Osteocyte (in vitro differentiated cells): ENCODE measurements around the gene LRRIQ4. TPM values are rescaled to one million over a fixed set of nuclear protein-coding genes. Genes with fewer than 3 reads are reported as not detected.

Experiments used
- DNase-seq: peaks from one replicate; pipeline ENCODE4 v3.0.0; 2021; ENCODE audit warnings: mixed read lengths; ENCODE audit not compliant: unreplicated experiment; ENCODE audit errors: extremely low spot score
- H3K27ac Mint-ChIP-seq: one replicate; pipeline ENCODE4 v1.8.0; 2021; ENCODE audit warnings: mild to moderate bottlenecking, mixed read lengths; ENCODE audit not compliant: unreplicated experiment
- H3K27me3 Mint-ChIP-seq: one replicate; pipeline ENCODE4 v1.8.0; 2021; ENCODE audit warnings: mixed read lengths; ENCODE audit not compliant: unreplicated experiment
- H3K36me3 Mint-ChIP-seq: one replicate; pipeline ENCODE4 v1.8.0; 2021; ENCODE audit warnings: mixed read lengths; ENCODE audit not compliant: unreplicated experiment
- H3K4me1 Mint-ChIP-seq: one replicate; pipeline ENCODE4 v1.8.0; 2021; ENCODE audit warnings: mixed read lengths; ENCODE audit not compliant: unreplicated experiment
- H3K4me3 Mint-ChIP-seq: one replicate; pipeline ENCODE4 v1.8.0; 2021; ENCODE audit warnings: mild to moderate bottlenecking, moderate library complexity, mixed read lengths; ENCODE audit not compliant: unreplicated experiment
- H3K9me3 Mint-ChIP-seq: one replicate; pipeline ENCODE4 v1.8.0; 2021; ENCODE audit warnings: mixed read lengths; ENCODE audit not compliant: unreplicated experiment
- total RNA-seq: library from RNA; stranded (reverse); gene quantifications from 2 replicates; pipeline ENCODE4 v1.2.1, GENCODE V29; 2021
- TF ChIP-seq, protein P1 (sequence below): fragments of 200-600 bp; sonication (generic); IDR thresholded peaks from 2 replicates; pipeline ENCODE4 v1.5.0; 2021; ENCODE audit warnings: antibody characterized with exemption, mild to moderate bottlenecking, moderate library complexity

Gene LRRIQ4
- total RNA-seq, 1 donor from 2014 or later: not detected

DNA sequence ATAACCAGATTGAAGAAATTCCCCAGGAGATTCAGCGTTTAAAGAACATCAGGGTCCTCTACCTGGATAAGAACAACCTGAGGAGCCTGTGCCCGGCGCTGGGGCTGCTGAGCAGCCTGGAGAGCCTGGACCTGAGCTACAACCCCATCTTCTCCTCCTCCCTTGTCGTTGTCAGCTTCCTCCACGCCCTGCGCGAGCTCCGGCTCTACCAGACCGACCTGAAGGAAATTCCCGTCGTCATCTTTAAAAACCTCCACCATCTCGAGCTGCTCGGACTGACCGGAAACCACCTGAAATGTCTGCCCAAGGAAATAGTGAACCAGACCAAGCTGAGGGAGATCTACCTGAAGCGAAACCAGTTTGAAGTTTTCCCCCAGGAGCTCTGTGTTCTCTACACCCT, 9.4 kb downstream of the LRRIQ4 start:
- TF ChIP-seq, protein P1, sequence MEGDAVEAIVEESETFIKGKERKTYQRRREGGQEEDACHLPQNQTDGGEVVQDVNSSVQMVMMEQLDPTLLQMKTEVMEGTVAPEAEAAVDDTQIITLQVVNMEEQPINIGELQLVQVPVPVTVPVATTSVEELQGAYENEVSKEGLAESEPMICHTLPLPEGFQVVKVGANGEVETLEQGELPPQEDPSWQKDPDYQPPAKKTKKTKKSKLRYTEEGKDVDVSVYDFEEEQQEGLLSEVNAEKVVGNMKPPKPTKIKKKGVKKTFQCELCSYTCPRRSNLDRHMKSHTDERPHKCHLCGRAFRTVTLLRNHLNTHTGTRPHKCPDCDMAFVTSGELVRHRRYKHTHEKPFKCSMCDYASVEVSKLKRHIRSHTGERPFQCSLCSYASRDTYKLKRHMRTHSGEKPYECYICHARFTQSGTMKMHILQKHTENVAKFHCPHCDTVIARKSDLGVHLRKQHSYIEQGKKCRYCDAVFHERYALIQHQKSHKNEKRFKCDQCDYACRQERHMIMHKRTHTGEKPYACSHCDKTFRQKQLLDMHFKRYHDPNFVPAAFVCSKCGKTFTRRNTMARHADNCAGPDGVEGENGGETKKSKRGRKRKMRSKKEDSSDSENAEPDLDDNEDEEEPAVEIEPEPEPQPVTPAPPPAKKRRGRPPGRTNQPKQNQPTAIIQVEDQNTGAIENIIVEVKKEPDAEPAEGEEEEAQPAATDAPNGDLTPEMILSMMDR: no peak
- Mint-ChIP-seq H3K4me3 (no peak overlapping the region), H3K36me3 (no peaks in the 10 kb centered on the region), H3K27ac (no peak overlapping the region), H3K4me1 (peaks cover 9% of the 10 kb centered on the region), H3K27me3 (no peaks in the 10 kb centered on the region), H3K9me3 (peaks cover 2% of the 10 kb centered on the region)
- no peak for DNase-seq

DNA sequence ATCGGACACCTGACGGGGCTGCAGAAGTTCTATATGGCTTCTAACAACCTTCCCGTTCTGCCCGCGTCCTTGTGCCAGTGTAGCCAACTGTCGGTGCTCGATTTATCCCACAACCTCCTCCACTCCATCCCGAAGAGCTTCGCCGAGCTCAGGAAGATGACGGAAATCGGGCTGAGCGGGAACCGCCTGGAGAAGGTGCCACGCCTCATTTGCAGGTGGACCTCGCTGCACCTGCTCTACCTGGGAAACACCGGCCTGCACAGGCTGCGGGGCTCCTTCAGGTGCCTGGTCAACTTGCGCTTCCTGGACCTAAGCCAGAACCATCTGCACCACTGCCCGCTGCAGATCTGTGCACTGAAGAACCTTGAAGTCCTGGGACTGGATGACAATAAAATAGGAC, 9.9 kb downstream of the LRRIQ4 start:
- H3K27me3 Mint-ChIP-seq: no peaks in the 10 kb centered on the region
- no peak overlapping the region for H3K27ac Mint-ChIP-seq
- DNase-seq: no peak
- no peaks in the 10 kb centered on the region for H3K9me3 Mint-ChIP-seq
- no peak overlapping the region for H3K4me3 Mint-ChIP-seq
- TF ChIP-seq, protein P1: no peak
- no peaks in the 10 kb centered on the region for H3K36me3 Mint-ChIP-seq
- peaks cover 9% of the 10 kb centered on the region for H3K4me1 Mint-ChIP-seq

DNA sequence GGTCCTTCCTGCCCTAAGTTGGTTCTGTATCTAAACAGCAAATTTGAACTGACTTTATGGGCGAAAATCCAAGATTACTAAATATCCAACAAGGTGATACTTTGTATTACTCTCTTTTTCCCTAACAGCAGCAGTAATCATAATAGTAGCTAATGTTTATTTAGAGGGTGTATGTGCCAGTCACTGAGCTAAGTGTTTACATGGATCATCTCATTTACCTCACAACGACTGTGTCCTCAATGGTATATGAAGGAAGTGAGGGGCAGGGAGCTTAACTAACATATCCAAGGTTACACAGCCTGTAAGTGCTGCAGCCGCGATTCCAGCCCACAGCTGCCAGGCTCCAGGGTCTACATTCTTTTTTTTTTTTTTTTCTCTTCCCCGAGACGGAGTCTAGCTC, 10.3 kb downstream of the LRRIQ4 start:
- H3K9me3 Mint-ChIP-seq: no peaks in the 10 kb centered on the region
- H3K27ac Mint-ChIP-seq: no peak overlapping the region
- H3K4me1 Mint-ChIP-seq: peaks cover 9% of the 10 kb centered on the region
- H3K27me3 Mint-ChIP-seq: no peaks in the 10 kb centered on the region
- no peak overlapping the region for H3K4me3 Mint-ChIP-seq
- DNase-seq: no peak
- TF ChIP-seq, protein P1: no peak
- no peaks in the 10 kb centered on the region for H3K36me3 Mint-ChIP-seq

DNA sequence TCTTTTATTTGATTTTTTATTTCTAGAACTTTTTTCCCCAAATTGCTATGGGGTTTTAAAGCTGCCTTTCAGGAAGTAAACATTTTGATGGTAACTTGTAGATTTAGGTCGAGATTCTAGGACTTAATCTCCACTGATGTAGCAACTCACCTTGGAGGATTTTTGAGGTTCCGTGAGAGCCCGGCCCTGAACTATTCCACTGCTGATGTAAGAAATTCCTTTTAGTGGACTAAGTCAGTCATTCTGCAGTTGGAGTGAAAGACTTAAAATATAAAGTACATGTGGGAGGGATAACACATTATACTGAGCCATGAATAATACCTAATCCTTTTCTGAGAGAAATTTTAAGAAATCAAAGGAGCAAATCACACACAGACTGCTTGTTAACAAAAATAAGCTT, 12.6 kb downstream of the LRRIQ4 start:
- no peaks in the 10 kb centered on the region for H3K9me3 Mint-ChIP-seq
- H3K27me3 Mint-ChIP-seq: no peaks in the 10 kb centered on the region
- no peaks in the 10 kb centered on the region for H3K4me1 Mint-ChIP-seq
- no peaks in the 10 kb centered on the region for H3K36me3 Mint-ChIP-seq
- no peak overlapping the region for H3K27ac Mint-ChIP-seq
- TF ChIP-seq, protein P1: no peak
- DNase-seq: no peak
- no peak overlapping the region for H3K4me3 Mint-ChIP-seq

DNA sequence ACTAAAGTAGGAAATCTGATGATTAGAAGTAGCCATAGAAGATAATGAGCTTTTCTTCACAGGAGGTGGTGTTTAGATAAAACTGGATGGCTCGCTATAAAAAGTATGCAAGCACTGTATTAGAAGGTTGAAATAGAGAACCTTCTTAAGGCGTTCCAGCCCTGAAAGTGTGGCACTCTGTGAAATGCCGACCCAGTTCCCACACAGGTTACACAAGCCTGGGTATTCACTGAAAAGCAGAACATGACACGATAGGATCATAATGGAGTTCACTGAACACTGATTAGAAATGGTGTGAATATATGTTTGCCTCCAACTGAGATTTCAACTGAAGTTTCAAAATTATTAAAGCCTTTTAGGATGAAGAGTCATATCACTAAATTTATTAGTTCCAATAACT, 15.0 kb downstream of the LRRIQ4 start:
- Mint-ChIP-seq H3K9me3 (no peaks in the 10 kb centered on the region), H3K36me3 (no peaks in the 10 kb centered on the region), H3K4me3 (no peak overlapping the region), H3K4me1 (no peaks in the 10 kb centered on the region), H3K27me3 (no peaks in the 10 kb centered on the region), H3K27ac (no peak overlapping the region)
- no peak for DNase-seq
- TF ChIP-seq, protein P1: no peak
